Amygdala (tissue), 56 donors: Measurements from ENCODE around the gene HMOX1.
A peak's percentile ranks its signal among the peaks of the same experiment; 100 is the strongest.
"Not testable (repeated sequence)": the region's sequence is repeated elsewhere in the genome, so short reads cannot be mapped to it uniquely, and the experiment has no call there.

Experiments
- DNase-seq, 56 donors: peaks; one replicate each; lab custom pipeline; 2025; lab: John Stamatoyannopoulos, UW

Gene HMOX1

DNA sequence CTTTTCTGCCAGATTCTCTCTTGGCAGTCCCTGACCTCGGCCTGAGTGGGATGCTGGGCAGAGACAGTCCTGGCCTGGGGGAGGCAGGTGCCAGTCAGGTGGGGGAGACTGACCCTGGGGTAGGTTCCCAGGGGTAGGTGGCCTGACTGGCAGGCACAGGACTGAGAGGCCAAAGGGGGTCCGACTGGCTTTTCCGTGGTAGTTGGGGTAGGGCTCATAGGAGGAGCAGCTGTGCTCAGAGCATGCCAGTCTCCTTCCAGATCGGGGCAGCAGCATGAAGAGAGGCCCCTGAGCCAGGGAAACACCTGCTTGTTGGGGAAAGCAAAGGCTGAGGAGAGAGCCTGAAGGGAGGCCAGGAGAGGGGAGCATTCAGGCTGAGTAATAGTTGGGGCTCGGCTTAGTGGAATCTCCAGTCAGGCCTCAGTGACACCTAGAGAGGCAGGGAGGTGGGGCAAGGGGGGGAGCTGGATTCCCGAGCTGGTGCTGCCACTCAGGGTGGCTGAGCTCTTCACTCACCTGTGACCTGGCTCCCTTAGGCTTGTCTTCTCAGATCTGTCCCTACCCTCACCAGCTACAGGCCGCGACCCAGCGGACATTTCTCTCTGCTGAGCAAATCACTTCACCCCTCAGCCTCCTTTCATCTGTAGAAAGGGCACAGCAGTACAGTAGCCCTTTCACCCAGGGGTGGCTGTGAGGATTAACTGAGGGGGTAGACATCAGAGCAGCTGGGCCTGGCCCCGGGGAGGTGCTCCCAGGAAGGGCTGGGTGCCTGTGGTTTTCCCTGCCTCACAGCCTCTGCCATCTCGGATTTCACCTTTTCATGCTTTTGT lies 45.3 kb downstream of the HMOX1 start:
- DNase-seq, result no peak

DNA sequence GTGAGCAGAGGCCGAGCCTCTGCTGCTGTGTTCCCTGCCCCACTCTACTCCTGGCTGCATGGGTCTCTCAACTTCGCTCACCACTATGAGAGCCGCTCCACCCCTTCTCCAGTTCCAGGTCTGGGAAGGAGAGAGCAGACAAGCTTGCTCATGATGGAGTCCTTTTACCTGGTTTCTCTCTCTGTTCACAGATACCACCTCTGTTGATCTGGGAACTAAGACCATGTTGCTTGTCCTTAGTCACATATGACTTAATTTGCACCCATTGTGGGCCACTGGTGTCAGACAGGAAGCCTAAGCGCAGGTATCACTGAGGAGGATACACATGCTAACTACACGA lies 45.9 kb downstream of the HMOX1 start:
- no peak for DNase-seq

DNA sequence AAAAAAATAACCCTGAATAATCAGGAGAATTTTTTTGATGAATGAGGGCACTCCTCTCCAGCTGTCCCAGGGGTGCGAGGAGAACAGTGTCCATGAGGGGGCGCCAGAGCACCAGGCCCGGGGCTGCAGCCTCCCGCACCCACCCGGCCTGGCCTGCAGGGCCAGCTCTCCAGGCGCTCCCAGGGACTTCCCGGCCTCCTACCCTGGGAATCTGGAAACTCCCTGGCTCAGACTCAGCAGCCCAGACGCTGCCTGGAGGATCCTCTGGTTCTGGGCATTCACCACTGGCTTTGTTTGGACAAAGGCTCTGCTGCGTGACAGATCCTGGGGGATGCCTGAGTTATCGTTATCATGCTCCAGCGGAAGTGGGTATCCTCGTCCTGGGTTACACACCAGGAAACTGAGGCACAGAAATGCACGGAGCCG lies 50.0 kb downstream of the HMOX1 start:
- peak in 54 of 56 donors; percentile 23 to 85 (median 64) for DNase-seq

DNA sequence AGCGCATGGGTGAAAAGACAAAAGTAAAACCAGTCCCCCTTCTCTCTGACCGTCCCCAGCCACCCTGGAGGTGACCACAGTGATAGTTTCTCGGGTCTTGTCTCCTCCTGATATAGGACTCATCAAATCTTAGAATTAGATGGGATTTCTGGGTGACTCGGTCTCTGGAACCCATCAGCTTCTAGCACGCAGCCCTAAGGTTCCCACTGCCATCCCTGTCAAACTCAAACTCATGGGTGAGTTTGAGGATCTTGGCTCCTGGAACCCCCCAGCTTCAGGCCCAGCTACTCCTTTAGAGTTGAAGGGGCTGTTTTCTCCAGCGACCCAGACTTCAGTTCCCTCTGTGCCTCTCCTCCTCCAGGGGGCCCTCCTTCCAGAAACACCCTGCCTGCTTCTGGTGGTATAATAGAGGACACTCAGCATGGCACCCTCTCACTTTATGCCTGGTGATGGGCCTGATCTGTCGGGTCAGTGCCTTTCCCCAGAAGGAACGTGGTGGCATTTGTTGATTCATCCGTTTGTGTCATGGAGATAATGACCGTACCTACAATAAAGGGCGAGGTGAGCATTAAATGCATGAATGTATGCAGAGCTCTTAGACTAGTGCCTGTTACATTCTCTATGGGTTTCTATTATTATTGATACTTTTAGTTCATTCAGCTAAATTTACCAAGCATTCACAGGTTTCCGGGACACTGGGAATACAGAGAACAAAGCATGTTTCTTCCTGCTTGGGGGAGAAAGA lies 50.8 kb downstream of the HMOX1 start:
- no peak for DNase-seq

DNA sequence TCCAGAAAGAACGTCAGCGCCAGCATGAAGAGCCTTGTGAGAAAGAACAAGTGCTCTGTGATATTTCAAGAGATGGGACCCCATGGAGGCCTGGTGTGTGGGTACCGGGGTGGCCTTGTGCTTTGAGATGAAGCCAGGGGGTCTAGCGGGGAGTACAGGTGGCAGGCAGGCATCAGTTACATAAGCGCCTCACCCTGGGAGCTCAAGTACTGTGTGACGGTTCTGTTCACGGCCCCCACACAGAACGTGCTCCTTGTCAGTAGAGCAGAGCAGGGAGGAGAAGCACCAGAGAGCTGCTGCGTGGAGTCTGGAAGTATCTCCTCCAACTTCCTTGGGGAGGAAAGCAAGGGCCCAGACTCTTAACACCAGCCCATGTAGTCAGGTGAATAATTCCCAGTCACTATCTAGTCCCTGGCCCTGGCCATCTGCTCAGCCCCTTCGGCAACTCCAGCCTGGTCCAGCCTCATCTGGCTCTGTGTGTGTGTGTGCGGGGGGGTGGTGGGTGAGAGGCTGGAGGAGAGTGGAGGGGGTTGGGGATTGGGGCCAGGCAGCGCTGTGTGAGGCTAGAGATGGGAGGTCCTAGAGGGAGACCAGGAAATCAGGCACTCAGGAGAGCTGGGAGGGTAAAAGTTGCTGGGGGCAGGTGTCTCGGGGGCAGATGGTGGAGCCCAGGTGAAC lies 51.5 kb downstream of the HMOX1 start:
- no peak for DNase-seq

DNA sequence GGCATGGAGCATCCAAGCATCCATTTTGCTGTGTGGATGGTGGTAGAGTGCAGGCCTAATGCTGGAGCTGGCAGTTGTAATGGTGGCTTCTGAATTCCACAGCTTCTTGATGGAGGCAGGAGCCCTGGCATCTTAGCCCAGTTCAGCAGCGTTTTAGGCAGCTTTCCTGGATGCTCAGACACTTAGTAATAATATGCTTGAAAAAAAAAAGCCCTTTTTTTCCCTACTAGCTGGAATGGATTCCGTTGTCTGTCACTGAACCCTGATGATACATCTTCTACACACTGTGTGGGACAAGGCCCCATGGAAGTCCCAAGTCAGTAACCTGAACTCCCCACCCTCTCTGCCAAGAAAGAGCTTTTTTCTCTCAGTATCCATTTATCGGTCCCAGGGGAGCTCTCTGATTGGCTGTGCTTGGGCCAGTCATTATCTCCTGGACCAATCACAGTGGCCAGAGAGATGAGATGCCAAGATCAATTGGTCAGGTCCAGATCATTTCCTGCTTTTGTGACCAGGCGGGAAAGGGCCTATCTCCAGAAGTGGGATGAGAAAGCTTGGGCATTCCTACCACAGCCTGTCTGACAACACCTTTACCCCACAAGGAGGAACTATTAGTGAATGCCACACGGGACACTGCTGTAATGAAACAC lies 53.3 kb downstream of the HMOX1 start:
- no peak for DNase-seq

DNA sequence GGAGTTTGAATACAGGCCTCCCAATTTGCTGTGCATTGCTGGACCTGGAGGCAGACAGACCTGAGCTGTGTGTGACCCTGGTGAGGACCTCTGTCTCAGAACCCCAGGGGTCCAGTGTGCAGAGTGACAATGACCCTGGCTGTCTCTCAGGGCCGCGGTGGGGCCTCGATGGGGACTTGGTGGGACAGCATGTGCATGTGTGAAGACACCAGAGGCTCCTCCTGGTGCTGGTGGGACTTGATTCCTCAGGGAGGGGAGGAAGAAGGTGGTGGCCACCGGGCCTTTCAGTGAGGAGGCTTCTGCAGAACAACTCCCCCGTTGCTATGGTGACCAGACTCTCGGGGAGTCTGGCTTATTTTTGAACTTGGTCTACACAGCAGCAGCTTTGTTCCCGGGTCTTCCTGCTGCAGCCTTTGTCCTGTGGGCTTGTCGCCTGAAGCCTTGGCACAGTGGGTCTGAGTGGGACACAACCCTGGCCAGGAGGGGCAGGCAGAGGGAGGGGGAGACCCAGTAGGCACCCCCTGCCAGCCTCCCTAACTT lies 54.4 kb downstream of the HMOX1 start:
- no peak for DNase-seq

DNA sequence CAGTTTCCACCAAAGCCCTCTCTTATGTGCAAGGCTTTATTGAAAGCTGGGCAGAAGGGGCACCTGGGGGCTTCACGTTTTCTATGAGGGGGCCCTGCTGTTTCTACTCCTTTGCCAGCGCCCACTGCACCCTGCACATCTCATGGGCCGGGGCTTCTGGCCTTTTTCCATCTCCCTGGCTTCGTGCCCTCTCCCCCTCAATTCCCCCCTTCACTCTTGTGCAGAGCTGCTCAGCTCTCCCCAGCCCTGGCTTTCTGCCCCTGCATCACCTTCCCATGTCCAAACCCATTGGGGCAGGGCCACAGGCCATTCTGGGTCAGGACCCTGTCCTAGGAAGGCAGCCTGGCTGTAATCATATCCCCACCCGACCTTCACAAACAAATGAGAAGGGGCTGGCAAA lies 55.5 kb downstream of the HMOX1 start:
- DNase-seq, result peak in 1 of 56 donors; percentile 42

DNA sequence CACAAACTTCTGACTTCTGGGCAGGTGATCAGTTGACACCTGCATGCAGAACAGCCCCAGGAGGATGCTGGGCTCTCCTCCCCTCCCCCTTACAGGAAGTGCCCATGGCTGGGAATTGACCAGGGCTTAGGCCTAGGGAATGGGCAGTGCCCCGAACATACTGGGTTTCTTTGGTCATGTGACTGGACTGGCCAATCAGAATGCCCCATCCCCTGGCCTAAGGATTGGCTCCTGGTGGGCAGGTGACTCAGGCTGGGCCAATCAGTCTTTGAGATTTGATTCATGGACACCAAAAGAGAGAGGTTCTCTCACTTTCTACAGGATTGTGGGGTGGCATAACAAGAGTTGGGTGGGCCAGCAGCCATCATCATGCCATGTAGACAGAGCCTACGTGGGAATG lies 56.2 kb downstream of the HMOX1 start:
- peak in 1 of 56 donors; percentile 10 for DNase-seq

DNA sequence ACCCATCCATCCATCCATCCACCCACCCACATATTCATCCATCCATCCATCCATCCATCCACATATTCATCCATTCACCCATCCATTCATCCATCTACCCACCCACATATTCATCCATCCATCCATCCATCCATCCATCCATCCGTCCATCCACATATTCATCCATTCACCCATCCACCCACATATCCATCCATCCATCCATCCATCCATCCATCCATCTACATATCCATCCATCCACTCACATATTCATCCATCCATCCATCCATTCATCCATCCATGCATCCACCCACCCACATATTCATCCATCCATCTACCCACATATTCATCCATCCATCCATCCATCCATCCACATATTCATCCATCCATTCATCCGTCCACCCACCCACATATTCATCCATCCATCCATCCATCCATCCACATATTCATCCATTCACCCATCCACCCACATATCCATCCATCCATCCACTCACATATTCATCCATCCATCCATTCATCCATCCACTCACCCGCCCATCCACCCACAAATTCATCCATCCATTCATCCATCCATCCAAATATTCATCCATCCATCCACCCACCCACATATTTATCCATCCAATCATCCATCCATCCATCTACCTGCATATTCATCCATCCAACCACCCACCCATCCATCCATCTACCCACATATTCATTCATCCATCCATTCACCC lies 57.9 kb downstream of the HMOX1 start:
- not testable (repeated sequence) for DNase-seq

DNA sequence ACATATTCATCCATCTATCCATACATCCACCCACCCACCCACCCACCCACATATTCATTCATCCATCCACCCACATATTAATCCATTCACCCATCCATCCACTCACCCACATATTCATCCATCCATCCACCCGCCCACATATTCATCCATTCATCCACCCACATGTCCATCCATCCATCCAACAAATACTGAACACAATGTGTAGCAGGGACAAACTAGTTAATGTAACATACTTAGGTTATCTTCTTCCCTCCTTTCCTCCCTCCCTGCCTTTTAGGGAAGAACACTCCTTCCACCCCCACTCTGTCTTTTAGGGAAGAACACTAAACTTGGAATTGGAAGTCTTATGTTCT lies 58.4 kb downstream of the HMOX1 start:
- no peak for DNase-seq

DNA sequence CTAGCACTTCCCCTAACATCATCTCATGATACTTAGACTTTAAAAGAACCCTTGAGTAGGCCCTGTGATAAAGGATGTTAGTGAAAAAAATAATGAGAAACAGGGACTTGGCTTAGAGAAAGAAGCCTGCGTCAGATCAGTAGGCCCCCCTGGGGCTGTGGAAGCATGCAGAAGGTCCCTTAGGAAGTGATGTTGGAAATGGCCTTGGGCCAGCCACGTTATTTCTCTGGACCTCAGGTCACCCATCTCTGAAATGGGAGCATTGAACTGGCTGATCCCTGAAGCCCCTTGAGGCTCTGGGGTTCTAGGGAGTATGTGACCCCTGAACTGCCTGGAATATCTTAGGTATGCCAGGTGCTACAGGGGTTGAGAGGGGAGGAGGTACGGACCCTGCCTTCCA lies 59.2 kb downstream of the HMOX1 start:
- DNase-seq, result no peak

DNA sequence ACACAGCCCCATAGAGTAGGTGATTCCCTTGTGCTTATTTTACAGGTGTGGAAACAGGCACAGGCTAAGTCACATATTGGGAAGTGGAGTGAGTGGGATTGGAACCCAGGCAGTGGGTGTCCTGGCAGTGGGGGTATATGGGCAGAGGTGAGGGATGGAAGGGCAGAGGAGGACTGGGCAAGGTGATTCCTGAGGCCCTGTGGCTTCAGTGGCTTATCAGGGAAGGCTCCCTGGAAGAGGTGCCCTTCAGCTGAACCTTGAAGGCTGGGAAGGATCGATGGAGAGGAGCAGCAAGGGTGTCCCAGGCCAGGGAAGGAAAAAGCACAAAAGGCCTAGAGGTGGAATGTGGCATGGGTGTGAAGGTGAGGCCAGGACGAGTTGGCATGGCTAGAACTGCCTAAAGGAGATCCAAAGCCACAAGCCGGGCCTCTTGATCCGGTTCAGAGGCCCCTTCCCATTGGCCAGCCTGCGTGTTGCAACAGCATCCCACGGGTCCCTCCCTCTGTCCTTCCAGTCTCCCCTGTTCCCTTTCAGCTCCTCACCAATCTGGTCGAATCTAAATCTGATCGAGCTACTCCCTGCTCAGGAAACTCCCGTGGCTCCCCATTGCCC lies 60.7 kb downstream of the HMOX1 start:
- no peak for DNase-seq

DNA sequence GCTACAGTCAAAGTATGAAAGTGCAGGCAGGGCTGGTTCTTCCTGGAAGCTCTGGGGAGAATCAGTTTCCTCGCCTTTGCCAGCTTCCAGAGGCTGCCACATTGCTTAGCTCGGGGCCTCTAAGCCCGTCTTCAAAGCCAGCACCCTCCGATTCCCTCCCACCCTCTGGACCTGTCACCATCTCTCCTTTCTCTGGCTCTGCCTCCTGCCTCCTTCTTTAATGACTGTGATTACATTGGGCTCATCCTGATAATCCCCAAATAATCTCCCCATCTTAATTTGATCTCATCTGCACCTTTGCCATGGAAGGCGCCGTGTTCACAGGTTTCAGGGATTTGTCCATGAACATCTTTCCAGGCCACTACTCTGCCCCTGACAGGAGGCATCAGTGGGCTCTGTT lies 61.6 kb downstream of the HMOX1 start:
- DNase-seq, result no peak

DNA sequence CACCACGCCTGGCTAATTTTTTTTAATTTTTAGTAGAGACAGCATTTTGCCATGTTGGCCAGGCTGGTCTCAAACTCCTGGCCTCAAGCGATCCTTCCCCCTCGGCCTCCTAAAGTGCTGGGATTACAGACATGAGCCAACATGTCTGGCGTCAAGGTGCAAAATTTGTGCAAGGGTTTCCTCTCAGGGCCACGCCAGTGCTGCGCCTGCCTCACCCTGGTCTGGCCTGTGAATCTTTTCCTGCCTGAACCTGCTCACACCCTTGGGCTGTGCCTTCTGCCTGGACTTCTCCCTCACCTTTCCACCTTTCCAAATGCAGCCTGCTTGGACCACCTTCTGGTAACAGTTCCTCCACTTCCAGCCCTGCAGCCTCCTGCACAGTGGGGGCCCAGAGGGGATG lies 62.4 kb downstream of the HMOX1 start:
- DNase-seq, result no peak
